Measurements from ENCODE around the gene NCK2.

Gene NCK2

DNA sequence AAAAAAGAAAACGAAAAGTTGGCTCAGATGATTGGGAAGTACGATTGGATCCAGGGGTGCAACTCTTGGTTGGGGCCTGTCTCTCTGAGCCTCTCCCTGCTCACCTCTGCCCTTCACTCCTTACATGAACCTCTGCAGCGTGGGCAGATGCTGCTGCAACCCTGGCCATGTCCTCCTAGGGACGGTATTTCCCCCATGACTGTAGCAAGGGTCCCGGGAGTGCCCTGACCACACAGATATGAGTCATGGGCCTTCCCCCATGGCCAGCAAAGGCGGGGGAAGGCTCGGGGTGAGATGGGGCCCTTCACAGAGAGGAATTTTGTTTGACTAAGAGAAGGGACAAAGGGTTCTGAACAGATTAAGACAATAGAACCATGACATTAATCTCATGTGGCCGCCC, 129.0 kb downstream of the NCK2 start:
- Histone ChIP-seq H3K9me3 (ENCODE audit: control insufficient read depth in 1 of 2, low read length in 2 of 2) (no peaks in the 10 kb centered on the region), H3K4me3 (ENCODE audit: low read depth in 1 of 2, low read length in 2 of 2) (no peak overlapping the region), H3K9ac (ENCODE audit: low read depth in 1 of 2, low read length in 2 of 2) (no peak overlapping the region), H3K4me1 (ENCODE audit: control insufficient read depth in 1 of 2, insufficient read depth in 2 of 2, low read length in 2 of 2) (peaks cover 30 to 51% of the 10 kb centered on the region in 2 donors), H3K27ac (ENCODE audit: low read depth, low read length) (no peak overlapping the region), H3K36me3 (ENCODE audit: control insufficient read depth in 1 of 2, insufficient read depth in 2 of 2, low read length in 2 of 2) (peaks cover 10 to 14% of the 10 kb centered on the region in 2 donors), H3K27me3 (ENCODE audit: control insufficient read depth in 1 of 2, insufficient read depth in 2 of 2, low read length in 2 of 2) (no peaks in the 10 kb centered on the region)

DNA sequence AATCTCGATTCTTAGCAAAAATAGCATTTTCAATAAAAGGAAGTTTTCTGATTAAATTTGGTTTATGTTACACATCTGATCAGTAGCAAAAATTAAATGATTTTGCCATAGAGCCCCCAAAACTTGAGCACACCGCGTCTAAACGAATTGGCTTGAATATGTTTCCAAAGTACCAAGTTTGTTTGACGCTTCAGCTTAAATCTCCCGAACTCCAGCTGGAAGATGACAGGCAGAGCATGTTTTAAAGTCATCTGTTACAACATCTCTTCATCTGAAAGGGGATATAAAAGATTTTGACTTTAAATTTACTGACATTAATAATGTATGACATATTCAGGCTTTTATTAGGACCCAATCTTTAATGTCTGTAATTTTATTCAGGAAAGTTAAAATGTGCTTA, 129.8 kb downstream of the NCK2 start:
- H3K27ac ChIP-seq (ENCODE audit: low read depth, low read length) = no peak overlapping the region
- no peak overlapping the region for H3K9ac ChIP-seq (ENCODE audit: low read depth in 1 of 2, low read length in 2 of 2)
- peaks cover 10 to 11% of the 10 kb centered on the region in 2 donors for H3K36me3 ChIP-seq (ENCODE audit: control insufficient read depth in 1 of 2, insufficient read depth in 2 of 2, low read length in 2 of 2)
- H3K9me3 ChIP-seq (ENCODE audit: control insufficient read depth in 1 of 2, low read length in 2 of 2) = no peaks in the 10 kb centered on the region
- H3K27me3 ChIP-seq (ENCODE audit: control insufficient read depth in 1 of 2, insufficient read depth in 2 of 2, low read length in 2 of 2) = no peaks in the 10 kb centered on the region
- no peak overlapping the region for H3K4me3 ChIP-seq (ENCODE audit: low read depth in 1 of 2, low read length in 2 of 2)
- H3K4me1 ChIP-seq (ENCODE audit: control insufficient read depth in 1 of 2, insufficient read depth in 2 of 2, low read length in 2 of 2) = peaks cover 38 to 55% of the 10 kb centered on the region in 2 donors

DNA sequence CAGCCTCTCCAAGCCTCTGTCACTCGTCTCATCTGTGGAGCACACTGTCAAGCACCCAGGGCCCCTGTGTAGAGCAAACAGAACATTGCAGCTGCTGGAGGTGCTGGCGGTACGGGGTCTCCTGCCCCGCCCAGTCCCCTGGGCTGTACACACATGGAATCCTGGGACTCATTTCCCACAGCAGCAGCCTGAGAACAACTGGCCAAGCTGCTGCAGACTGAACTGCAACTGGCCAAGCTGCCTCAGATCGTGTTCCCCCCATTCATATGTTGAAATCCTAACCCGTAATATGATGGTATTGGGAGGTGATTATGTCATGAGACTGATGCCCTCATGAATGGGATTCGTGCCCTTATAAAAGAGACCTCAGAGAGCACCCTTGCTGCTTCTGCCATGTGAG, 130.5 kb downstream of the NCK2 start:
- peaks cover 10 to 11% of the 10 kb centered on the region in 2 donors for H3K36me3 ChIP-seq (ENCODE audit: control insufficient read depth in 1 of 2, insufficient read depth in 2 of 2, low read length in 2 of 2)
- H3K4me1 ChIP-seq (ENCODE audit: control insufficient read depth in 1 of 2, insufficient read depth in 2 of 2, low read length in 2 of 2) = peaks cover 38 to 56% of the 10 kb centered on the region in 2 donors
- no peak overlapping the region for H3K27ac ChIP-seq (ENCODE audit: low read depth, low read length)
- no peaks in the 10 kb centered on the region for H3K27me3 ChIP-seq (ENCODE audit: control insufficient read depth in 1 of 2, insufficient read depth in 2 of 2, low read length in 2 of 2)
- no peak overlapping the region for H3K4me3 ChIP-seq (ENCODE audit: low read depth in 1 of 2, low read length in 2 of 2)
- no peaks in the 10 kb centered on the region for H3K9me3 ChIP-seq (ENCODE audit: control insufficient read depth in 1 of 2, low read length in 2 of 2)
- no peak overlapping the region for H3K9ac ChIP-seq (ENCODE audit: low read depth in 1 of 2, low read length in 2 of 2)

DNA sequence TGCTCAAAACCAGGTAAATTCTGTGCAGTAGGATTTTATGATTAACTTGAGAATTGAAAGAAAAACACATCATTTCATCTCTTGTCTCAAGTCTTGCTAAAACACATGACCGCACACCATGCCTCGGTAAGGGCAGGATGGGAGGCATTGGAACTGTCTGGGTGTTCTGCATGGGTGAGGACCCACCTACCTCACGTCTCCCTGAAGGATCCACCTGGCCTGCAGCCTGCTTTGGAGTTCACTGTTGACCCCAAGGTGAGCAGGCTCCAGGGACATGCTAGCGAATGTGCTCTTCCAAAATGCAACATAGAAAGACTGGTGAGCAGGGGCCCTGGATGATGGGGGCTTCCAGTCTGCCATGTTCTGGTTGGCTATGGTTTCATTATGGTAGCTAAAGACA, 131.5 kb downstream of the NCK2 start:
- H3K27me3 ChIP-seq (ENCODE audit: control insufficient read depth in 1 of 2, insufficient read depth in 2 of 2, low read length in 2 of 2) = no peaks in the 10 kb centered on the region
- H3K27ac ChIP-seq (ENCODE audit: low read depth, low read length) = no peak overlapping the region
- H3K4me1 ChIP-seq (ENCODE audit: control insufficient read depth in 1 of 2, insufficient read depth in 2 of 2, low read length in 2 of 2) = peaks cover 38 to 56% of the 10 kb centered on the region in 2 donors

DNA sequence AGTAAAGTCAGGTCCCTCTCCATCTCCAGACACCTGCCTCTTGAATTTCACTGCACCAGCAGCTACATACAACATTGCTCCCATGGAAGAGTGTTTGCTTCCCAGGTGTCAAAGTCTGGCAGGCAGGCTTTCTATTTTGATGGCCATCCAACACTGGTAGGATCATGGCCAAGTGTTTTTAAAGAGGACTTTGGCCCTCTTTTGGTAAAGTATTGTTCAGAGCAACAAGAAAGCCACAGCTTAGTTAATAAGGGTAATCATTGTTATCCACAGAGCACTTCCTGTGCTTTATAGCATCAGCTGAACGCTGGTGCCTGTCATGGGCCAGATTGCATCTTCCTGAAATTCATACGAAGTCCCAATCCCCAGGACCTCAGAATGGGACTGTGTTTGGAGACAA, 133.2 kb downstream of the NCK2 start:
- no peaks in the 10 kb centered on the region for H3K27me3 ChIP-seq (ENCODE audit: control insufficient read depth in 1 of 2, insufficient read depth in 2 of 2, low read length in 2 of 2)
- no peak overlapping the region for H3K9ac ChIP-seq (ENCODE audit: low read depth in 1 of 2, low read length in 2 of 2)
- no peaks in the 10 kb centered on the region for H3K9me3 ChIP-seq (ENCODE audit: control insufficient read depth in 1 of 2, low read length in 2 of 2)
- no peak overlapping the region for H3K4me3 ChIP-seq (ENCODE audit: low read depth in 1 of 2, low read length in 2 of 2)
- H3K27ac ChIP-seq (ENCODE audit: low read depth, low read length) = no peak overlapping the region
- peaks cover 22 to 27% of the 10 kb centered on the region in 2 donors for H3K36me3 ChIP-seq (ENCODE audit: control insufficient read depth in 1 of 2, insufficient read depth in 2 of 2, low read length in 2 of 2)
- peaks cover 38 to 52% of the 10 kb centered on the region in 2 donors for H3K4me1 ChIP-seq (ENCODE audit: control insufficient read depth in 1 of 2, insufficient read depth in 2 of 2, low read length in 2 of 2)

More for the DNA sequence above, 131.5 kb downstream of the NCK2 start:
- H3K9me3 ChIP-seq (ENCODE audit: control insufficient read depth in 1 of 2, low read length in 2 of 2) = no peaks in the 10 kb centered on the region
- no peak overlapping the region for H3K9ac ChIP-seq (ENCODE audit: low read depth in 1 of 2, low read length in 2 of 2)
- H3K36me3 ChIP-seq (ENCODE audit: control insufficient read depth in 1 of 2, insufficient read depth in 2 of 2, low read length in 2 of 2) = peaks cover 10 to 12% of the 10 kb centered on the region in 2 donors
- no peak overlapping the region for H3K4me3 ChIP-seq (ENCODE audit: low read depth in 1 of 2, low read length in 2 of 2)

DNA sequence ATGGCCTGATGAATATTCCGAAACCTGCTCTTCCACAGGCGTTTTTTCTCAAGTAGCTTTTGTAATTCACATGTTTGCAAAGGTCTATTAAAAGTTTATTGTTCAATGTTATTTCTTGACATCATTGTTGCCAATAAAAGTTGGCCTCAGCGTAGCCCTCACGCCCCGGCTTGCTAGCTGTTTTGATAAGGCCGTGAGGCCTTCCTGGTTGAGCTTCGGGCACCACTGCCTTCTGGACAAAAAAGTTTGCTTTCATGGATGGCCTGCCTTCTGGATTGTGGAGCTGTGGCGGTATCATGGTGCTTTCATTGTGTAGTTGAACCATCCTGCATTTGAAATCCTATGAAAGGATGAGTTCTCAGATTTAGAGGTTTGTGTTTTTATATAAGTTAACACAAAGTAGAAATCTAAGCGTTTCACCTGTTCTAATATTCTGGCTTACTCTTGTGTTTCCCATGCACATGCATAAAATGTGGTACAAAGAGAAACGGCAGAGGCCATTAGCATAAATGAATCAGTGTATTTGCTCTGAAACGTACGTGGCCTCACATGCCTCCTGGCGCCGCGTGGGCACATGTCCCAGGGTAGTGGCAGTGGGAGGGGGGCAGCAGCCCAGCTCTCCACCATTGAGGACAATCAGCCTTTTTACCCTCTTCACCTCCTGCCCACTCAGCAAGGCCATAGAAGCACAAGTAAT, 134.5 kb downstream of the NCK2 start:
- H3K27ac ChIP-seq (ENCODE audit: low read depth, low read length) = no peak overlapping the region

DNA sequence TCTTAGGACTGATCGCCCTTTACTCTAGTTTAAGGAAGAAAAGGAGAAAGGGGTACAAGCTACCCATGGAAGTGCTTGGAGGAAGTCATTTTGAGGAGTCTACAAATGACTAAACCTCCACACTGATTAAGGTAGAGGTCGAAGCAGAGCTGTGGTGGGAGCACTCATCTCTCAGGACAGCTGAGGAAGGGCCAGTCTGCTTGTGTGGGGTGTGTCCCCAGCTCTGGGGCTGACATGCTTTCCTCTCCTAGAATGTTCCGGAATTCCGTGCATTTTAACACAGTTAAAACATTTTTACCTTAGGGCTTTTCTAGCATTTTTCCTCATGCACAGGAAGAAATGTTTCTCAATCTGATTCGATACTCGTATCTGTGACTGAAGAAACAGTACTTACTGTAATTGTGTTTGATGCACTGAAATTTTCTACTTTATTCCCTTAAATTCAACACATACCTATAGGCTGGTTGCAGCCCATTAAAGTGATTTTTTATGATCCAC, 135.1 kb downstream of the NCK2 start:
- no peaks in the 10 kb centered on the region for H3K9me3 ChIP-seq (ENCODE audit: control insufficient read depth in 1 of 2, low read length in 2 of 2)
- H3K27me3 ChIP-seq (ENCODE audit: control insufficient read depth in 1 of 2, insufficient read depth in 2 of 2, low read length in 2 of 2) = no peaks in the 10 kb centered on the region
- H3K9ac ChIP-seq (ENCODE audit: low read depth in 1 of 2, low read length in 2 of 2) = no peak overlapping the region
- no peak overlapping the region for H3K4me3 ChIP-seq (ENCODE audit: low read depth in 1 of 2, low read length in 2 of 2)
- H3K36me3 ChIP-seq (ENCODE audit: control insufficient read depth in 1 of 2, insufficient read depth in 2 of 2, low read length in 2 of 2) = peaks cover 27 to 31% of the 10 kb centered on the region in 2 donors
- H3K4me1 ChIP-seq (ENCODE audit: control insufficient read depth in 1 of 2, insufficient read depth in 2 of 2, low read length in 2 of 2) = peaks cover 35 to 37% of the 10 kb centered on the region in 2 donors
- no peak overlapping the region for H3K27ac ChIP-seq (ENCODE audit: low read depth, low read length)

More for the DNA sequence above, 134.5 kb downstream of the NCK2 start:
- no peaks in the 10 kb centered on the region for H3K27me3 ChIP-seq (ENCODE audit: control insufficient read depth in 1 of 2, insufficient read depth in 2 of 2, low read length in 2 of 2)
- H3K4me1 ChIP-seq (ENCODE audit: control insufficient read depth in 1 of 2, insufficient read depth in 2 of 2, low read length in 2 of 2) = peaks cover 35 to 40% of the 10 kb centered on the region in 2 donors
- no peaks in the 10 kb centered on the region for H3K9me3 ChIP-seq (ENCODE audit: control insufficient read depth in 1 of 2, low read length in 2 of 2)
- H3K36me3 ChIP-seq (ENCODE audit: control insufficient read depth in 1 of 2, insufficient read depth in 2 of 2, low read length in 2 of 2) = peaks cover 27 to 30% of the 10 kb centered on the region in 2 donors
- no peak overlapping the region for H3K9ac ChIP-seq (ENCODE audit: low read depth in 1 of 2, low read length in 2 of 2)
- no peak overlapping the region for H3K4me3 ChIP-seq (ENCODE audit: low read depth in 1 of 2, low read length in 2 of 2)

DNA sequence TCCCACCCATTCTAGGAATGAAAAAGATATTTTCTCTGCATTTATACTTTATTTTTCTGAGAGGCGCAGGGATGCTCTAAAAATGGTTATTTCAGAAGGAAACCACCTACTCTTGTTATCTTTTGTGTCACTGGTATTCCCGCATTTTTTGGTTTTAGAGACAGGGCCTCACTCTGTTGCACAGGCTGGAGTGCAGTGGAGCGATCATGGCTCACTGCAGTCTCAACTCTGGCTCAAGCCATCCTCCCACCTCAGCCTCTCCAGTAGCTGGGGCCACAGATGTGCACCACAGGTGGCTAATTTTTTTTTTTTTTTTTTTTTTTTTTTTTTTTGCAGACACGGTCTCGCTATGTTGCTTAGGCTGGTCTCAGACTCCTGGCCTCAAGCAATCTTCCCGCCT, 135.9 kb downstream of the NCK2 start:
- H3K27me3 ChIP-seq (ENCODE audit: control insufficient read depth in 1 of 2, insufficient read depth in 2 of 2, low read length in 2 of 2) = no peaks in the 10 kb centered on the region
- peaks cover 35 to 39% of the 10 kb centered on the region in 2 donors for H3K4me1 ChIP-seq (ENCODE audit: control insufficient read depth in 1 of 2, insufficient read depth in 2 of 2, low read length in 2 of 2)
- peaks cover 27 to 31% of the 10 kb centered on the region in 2 donors for H3K36me3 ChIP-seq (ENCODE audit: control insufficient read depth in 1 of 2, insufficient read depth in 2 of 2, low read length in 2 of 2)
- no peaks in the 10 kb centered on the region for H3K9me3 ChIP-seq (ENCODE audit: control insufficient read depth in 1 of 2, low read length in 2 of 2)
- no peak overlapping the region for H3K27ac ChIP-seq (ENCODE audit: low read depth, low read length)
- no peak overlapping the region for H3K9ac ChIP-seq (ENCODE audit: low read depth in 1 of 2, low read length in 2 of 2)
- H3K4me3 ChIP-seq (ENCODE audit: low read depth in 1 of 2, low read length in 2 of 2) = no peak overlapping the region

DNA sequence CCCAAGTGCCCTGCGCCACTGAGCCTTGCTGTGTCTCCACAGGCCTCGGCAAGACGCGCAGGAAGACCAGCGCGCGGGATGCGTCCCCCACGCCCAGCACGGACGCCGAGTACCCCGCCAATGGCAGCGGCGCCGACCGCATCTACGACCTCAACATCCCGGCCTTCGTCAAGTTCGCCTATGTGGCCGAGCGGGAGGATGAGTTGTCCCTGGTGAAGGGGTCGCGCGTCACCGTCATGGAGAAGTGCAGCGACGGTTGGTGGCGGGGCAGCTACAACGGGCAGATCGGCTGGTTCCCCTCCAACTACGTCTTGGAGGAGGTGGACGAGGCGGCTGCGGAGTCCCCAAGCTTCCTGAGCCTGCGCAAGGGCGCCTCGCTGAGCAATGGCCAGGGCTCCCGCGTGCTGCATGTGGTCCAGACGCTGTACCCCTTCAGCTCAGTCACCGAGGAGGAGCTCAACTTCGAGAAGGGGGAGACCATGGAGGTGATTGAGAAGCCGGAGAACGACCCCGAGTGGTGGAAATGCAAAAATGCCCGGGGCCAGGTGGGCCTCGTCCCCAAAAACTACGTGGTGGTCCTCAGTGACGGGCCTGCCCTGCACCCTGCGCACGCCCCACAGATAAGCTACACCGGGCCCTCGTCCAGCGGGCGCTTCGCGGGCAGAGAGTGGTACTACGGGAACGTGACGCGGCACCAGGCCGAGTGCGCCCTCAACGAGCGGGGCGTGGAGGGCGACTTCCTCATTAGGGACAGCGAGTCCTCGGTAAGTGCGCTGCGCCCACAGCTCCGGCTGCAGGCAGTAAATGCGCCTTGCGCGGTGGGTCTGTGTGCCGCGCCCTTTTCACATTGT, 136.8 kb downstream of the NCK2 start:
- Histone ChIP-seq H3K36me3 (ENCODE audit: control insufficient read depth in 1 of 2, insufficient read depth in 2 of 2, low read length in 2 of 2) (peaks cover 23 to 31% of the 10 kb centered on the region in 2 donors), H3K27me3 (ENCODE audit: control insufficient read depth in 1 of 2, insufficient read depth in 2 of 2, low read length in 2 of 2) (no peaks in the 10 kb centered on the region), H3K9me3 (ENCODE audit: control insufficient read depth in 1 of 2, low read length in 2 of 2) (no peaks in the 10 kb centered on the region), H3K4me1 (ENCODE audit: control insufficient read depth in 1 of 2, insufficient read depth in 2 of 2, low read length in 2 of 2) (peaks cover 38 to 41% of the 10 kb centered on the region in 2 donors), H3K27ac (ENCODE audit: low read depth, low read length) (no peak overlapping the region), H3K4me3 (ENCODE audit: low read depth in 1 of 2, low read length in 2 of 2) (no peak overlapping the region), H3K9ac (ENCODE audit: low read depth in 1 of 2, low read length in 2 of 2) (no peak overlapping the region)

DNA sequence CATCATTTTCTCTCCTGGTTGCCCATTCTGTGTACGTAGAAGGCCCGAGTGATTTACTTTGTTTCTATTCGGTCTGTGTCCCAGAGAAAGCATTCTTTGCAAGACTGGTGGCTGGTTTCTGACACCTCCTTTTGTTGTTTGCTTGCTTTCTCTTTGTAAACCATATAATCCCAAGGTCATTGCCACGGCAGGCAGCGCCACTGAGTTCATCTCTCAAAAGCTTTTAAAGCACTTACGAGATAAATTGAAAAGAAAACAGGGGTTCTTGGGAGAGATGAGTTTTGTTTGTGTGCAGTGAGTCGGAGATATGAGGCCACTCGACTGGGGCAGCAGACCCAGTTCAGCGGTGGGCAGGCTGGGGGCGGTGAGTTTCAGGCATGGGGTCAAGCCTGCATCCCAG, 137.6 kb downstream of the NCK2 start:
- Histone ChIP-seq H3K4me1 (ENCODE audit: control insufficient read depth in 1 of 2, insufficient read depth in 2 of 2, low read length in 2 of 2) (peaks cover 33 to 41% of the 10 kb centered on the region in 2 donors), H3K4me3 (ENCODE audit: low read depth in 1 of 2, low read length in 2 of 2) (no peak overlapping the region), H3K36me3 (ENCODE audit: control insufficient read depth in 1 of 2, insufficient read depth in 2 of 2, low read length in 2 of 2) (peaks cover 23 to 31% of the 10 kb centered on the region in 2 donors), H3K9me3 (ENCODE audit: control insufficient read depth in 1 of 2, low read length in 2 of 2) (no peaks in the 10 kb centered on the region), H3K27ac (ENCODE audit: low read depth, low read length) (no peak overlapping the region), H3K27me3 (ENCODE audit: control insufficient read depth in 1 of 2, insufficient read depth in 2 of 2, low read length in 2 of 2) (no peaks in the 10 kb centered on the region), H3K9ac (ENCODE audit: low read depth in 1 of 2, low read length in 2 of 2) (no peak overlapping the region)

Measured in duodenal mucosa (tissue), 2 donors.